GM19395 (cell line): ENCODE measurements around the gene ZNF513.
A peak's percentile ranks its signal among the peaks of the same experiment; 100 is the strongest.
"Not testable (repeated sequence)": the region's sequence is repeated elsewhere in the genome, so short reads cannot be mapped to it uniquely, and the experiment has no call there.

Source experiments
- ATAC-seq: cut with Tn5 transposase; IDR thresholded peaks from one replicate; pipeline ENCODE4 v1.9.1; 2021; ENCODE audit warnings: mild to moderate bottlenecking, moderate library complexity; ENCODE audit not compliant: unreplicated experiment

The ZNF513 gene, protein sequence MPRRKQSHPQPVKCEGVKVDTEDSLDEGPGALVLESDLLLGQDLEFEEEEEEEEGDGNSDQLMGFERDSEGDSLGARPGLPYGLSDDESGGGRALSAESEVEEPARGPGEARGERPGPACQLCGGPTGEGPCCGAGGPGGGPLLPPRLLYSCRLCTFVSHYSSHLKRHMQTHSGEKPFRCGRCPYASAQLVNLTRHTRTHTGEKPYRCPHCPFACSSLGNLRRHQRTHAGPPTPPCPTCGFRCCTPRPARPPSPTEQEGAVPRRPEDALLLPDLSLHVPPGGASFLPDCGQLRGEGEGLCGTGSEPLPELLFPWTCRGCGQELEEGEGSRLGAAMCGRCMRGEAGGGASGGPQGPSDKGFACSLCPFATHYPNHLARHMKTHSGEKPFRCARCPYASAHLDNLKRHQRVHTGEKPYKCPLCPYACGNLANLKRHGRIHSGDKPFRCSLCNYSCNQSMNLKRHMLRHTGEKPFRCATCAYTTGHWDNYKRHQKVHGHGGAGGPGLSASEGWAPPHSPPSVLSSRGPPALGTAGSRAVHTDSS

DNA sequence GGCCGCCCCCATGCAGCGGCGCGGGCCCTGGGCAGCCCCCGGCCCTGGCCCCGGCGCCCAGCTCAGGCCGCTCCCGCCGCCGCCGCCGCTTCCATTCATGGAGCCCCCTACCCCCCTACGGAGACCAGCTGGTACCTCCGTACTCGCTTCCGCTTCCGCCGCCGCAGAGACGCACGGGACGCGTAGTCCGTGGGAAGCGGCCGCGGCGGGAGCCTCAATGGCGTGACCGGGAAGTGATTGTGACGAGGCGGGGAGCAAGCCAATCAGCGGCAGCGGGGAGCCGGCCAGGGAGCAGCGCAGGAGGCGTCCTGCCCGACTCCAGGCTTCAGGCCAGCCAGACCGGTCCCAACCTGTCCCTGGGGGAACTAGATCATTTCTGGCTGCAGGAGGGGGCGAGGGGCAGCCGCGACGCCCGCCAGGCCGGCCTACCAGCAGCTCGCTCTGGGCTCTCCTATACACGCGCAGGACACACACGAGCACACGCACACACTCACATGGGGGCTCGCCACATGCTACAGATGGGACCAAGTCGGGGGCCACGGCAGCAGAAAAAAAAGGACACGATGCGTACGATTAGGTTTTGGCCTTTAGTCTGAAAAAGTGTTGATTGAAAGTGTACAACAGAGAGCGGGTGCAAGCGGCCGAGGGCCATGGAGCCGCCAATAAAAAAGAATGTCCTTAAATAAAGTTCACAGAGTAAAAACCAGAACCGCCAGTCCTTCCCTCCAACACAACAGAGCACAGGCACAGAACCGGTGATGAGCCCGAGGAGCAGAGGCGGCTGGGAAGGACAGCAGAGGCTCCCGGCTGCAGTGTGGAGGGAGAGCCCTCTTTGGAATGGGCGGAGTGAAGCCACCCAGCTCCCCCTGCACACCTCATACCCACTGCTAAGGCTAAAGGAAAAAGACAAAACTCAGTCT is at the start of gene ZNF513:
TSS of gene ZNF513 (minus strand) at position 109 of the 920 bp plus-strand sequence. CDS start 208 bp downstream, outside the sequence.
- peak; percentile 85 for ATAC-seq

DNA sequence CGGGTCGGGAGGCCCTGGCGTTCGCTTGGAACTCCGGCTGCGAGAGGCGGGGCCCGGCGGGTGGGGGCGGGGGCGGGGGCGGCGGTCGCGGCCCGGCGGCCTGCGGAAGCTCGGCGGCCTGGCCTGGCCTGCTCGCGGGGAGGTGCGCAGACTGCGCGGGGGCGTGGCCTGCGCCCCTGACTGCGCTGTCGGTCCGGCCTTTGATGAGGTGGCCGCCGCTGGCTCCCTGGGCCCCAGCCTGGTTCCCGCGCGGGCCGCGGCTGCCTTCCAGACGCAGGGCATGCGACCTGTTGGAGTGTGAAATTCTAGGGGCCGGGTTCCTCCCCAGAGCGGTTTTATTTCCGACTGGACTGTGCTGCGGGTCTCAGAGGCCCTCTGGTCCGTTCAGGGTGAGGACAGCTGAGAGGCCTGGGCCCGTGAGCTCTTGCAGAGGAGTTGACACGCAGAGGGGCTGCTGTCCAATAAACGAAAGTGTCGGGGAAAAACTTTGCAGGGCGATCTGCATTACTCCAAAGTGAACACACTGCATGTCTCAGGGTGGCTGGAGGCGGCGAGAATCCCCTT is 48.5 kb upstream of the ZNF513 start:
- peak; percentile 68 for ATAC-seq

DNA sequence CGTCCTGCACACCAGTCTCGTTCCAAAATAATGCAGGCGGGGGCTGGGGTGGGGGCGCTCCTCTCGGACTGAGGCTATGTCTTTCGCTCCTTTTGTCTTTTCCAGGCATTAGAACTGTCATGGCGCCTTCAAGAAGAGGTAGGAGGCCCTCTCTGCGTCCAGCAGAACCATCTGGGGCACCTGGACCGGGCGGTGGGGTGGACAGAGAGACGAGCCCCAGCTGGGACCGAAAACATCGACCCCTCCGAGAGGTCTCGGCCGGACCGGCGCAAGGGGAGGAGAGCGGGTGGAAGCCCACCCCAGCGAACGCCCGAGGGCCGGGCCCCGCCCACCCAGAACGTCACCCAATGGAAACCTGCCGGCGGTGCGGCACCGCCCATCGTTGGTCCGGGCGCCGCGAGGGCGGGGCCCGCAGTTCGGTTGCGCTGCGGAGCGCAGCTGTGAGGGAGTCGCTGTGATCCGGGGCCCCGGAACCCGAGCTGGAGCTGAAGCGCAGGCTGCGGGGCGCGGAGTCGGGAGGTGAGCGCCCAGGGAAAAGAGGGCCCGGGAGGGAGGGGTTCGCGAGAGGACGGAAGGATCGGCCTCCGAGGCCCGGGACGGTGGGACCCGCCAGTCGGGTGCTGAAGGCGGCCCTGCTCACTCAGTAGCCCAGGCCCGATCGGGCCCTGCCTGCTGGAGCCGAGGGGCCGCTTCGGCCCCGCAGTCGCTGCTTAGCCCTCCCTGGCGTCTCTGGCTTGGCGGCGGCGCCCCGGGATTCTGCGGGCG is 47.9 kb upstream of the ZNF513 start, which contains the start of gene NRBP1:
TSS of gene NRBP1 (plus strand) at position 419 of the 765 bp plus-strand sequence. CDS start 4,643 bp downstream, outside the sequence.
- ATAC-seq, result peak; percentile 85

DNA sequence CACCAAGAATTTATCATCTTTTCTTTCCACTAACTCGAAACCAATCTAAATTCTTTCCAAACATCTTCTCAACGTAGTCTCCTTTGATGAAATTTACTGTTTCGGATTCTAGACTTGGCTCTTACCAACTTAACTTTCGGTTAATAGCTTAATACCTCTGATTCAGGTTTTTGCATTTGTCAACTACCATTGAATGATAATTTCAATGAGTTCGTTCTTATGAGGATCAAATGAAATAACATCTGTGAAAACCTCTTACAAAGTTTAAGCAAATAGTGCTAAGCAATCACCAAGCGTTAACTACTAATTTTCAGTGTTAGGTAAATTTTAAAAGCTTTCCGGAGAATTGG is 47.3 kb upstream of the ZNF513 start:
- no peak for ATAC-seq

DNA sequence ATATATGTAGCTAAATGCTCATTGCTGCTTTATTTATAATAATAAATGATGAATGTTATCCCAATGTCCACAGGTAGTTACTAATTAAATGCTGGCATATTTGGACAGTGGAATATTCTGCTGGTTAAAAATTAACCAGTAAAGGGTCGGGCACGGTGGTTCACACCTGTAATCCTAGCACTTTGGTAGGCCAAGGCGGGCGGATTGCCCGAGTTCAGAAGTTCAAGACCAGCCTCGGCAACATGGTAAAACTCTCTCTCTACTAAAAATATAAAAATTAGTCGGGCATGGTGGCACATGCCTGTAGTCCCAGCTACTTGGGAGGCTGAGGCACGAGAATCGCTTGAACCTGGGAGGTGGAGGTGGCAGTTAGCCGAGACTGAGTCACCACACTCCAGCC is 44.5 kb upstream of the ZNF513 start:
- not testable (repeated sequence) for ATAC-seq

DNA sequence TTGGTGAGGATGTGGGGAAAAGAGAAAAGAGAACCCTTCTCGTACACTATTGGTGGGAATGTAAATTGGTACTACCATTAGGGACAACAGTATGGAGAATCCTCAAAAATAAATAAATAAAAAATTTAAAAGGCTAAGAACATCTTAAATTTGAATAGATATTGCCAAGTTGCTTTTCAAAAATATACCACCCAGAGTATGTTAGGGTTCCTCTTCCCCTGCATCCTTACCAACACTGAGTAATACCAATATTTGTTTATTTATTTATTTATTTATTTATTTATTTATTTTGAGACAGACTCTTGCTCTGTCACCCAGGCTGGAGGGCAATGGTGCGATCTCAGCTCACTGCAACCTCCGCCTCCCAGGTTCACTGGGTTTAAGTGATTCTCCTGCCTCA is 42.4 kb upstream of the ZNF513 start:
- no peak for ATAC-seq

DNA sequence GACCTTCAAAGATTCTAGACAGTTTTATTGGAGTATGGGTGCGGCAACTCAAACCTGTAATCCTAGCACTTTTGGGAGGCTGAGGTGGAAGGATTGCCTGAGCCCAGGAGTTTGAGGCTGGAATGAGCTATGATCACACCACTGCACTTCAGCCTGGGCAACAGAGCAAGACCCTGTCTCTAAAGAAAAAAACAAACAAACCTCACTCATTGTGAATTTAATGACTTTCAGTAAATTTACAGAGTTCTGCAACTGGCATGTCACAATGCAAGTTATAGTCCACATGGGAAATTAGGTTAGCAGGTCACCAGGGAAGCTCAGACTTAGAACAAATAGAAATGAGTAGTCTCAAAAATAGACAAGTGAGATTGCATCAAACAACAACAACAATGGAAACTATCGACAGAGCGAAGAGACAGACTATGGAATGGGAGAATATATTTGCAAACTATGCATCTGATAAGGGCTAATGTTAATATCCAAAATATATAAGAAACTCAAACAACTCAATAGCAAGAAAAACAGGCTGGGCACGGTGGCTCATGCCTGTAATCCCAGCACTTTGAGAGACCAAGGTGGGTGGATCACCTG is 41.2 kb upstream of the ZNF513 start:
- no peak for ATAC-seq

DNA sequence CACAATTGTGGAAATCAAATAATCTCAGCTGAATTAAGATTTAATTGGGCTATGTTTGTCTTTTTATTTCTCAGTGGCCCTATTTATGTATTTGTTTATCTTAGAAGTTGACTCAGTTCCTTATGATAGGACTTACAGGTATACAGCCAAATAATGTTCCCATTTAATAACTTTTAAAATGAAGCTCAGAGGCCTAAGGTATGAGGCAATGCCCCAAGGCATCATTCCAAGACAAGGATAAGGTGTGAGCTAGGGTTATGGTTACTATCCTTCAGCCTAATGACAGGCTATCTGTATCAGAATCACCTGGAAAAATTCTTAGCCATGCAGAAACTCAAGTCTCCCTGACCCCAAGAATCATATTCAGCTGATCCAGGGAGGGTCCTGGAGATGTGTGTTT is 40.5 kb upstream of the ZNF513 start:
- no peak for ATAC-seq

DNA sequence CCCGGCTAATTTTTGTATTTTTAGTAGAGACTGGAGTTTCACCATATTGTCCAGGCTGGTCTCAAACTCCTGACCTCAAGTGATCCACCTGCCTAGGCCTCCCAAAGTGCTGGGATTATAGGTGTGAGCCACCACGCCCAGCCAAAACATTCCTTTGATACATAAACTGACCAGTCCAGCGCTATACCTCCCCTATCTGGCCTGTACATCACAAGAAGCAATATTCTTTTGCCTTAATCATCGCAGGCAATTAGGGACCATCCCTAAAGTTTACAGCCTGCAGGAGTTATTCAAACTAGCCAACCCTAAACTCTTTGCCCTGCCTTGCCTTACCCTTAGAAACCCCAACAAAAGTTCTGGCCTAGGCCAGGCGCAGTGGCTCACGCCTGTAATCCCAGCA is 35.6 kb upstream of the ZNF513 start:
- no peak for ATAC-seq

DNA sequence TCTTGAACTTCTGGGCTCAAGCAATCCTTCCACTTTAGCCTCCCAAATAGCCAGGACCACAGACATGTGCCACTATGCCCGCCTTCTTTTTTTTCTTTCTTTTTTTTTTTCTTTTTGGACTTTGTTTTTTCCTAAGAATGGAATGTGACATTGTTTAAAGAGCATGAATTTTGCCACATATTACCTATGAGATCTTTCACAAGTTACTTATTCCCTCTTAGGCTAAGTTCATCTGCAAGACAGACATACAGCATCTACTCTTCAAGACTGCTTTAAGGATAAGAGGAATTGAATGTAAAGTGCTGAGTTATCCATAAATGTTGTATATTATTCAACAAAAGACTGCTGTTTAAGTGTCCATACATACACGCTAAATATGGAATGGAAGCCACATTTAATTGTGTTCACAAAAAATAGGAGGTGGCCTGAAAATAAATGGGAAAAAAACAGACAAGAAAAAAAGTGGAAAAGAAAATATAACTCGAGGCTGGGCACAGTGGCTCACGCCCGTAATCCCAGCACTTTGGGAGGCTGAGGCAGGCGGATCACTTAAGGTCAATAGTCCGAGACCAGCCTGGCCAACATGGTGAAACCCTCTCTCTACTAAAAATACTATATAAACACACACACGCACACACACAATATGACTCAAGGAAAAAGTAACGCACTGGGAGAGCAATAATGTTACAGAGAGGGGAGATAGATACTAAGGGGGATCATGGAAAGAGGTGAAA is 32.1 kb upstream of the ZNF513 start:
- ATAC-seq, result no peak

DNA sequence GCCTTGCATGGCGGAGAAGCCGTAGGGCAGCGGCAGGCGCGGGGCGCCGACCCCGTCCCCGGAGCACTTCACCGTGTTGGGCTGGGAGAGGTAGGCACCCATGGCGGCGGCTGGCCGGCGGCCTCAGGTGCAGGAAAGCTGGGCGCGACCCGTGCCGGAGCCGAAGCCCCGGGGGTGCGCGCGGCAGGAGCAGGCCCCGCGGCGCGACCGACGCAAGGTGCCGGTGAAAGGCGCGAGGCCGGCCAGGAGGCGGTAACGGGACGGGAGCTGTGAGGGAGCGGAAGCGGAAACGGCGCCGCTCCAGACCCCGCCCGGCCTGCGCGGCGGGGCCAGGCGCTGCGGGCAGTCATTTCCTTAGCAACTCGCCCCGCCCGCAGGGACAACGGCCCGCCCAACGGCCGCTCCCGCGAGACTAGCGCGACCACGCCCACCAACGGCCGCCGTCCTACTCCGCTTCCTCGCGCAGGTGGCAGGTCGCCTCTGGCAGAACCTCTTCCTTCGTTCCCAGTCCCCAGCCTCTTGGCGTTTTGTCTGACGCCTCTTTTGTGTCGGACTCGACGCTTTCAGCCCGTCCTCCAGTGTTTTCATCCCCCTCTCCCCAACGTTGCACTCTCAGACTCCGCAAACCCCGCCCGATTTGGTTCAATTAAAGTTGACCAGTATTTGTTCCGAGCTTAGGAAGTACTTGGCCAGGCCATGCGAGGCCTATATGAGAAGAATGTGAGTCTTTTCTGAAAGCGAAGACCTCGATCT is 29.0 kb upstream of the ZNF513 start, which contains the start of gene PPM1G:
TSS of gene PPM1G (minus strand) at position 271 of the 753 bp plus-strand sequence. CDS start at position 102, 169 bp downstream.
- ATAC-seq, result peak; percentile 85

DNA sequence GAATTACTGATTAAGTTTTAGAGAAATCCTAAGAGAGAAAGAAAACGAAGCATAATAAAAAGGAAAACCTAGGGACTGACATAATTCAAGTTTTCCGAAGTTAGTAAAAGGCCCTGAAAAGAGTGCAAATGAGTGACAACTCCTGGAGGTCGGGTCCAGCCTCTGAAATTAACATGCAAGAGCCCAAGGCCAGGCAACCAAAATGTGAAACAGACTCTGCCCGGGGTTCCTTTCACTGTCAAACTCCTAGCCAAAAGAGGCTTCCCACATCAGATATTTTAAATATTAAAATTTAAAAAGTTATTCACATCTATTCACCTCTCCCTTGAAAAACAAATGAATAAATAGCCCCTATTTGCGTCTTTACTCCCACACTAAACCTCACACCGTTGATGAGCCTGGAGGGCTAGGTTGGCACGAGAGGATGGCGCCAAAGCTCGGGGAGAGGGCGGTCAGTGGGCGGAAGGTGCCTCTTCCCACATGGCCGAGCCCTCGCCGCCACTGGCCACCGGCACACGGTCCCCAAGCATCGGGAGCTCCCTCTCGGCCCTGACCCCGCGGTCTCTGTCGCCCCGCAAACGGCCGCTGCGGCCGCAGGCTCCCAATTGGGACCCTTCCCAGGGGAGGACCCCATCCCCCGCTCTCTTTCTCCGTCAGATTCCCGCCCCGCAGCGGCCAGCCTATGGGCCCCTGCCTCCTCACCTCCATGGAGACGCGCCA is 28.2 kb upstream of the ZNF513 start:
- ATAC-seq, result peak; percentile 41

DNA sequence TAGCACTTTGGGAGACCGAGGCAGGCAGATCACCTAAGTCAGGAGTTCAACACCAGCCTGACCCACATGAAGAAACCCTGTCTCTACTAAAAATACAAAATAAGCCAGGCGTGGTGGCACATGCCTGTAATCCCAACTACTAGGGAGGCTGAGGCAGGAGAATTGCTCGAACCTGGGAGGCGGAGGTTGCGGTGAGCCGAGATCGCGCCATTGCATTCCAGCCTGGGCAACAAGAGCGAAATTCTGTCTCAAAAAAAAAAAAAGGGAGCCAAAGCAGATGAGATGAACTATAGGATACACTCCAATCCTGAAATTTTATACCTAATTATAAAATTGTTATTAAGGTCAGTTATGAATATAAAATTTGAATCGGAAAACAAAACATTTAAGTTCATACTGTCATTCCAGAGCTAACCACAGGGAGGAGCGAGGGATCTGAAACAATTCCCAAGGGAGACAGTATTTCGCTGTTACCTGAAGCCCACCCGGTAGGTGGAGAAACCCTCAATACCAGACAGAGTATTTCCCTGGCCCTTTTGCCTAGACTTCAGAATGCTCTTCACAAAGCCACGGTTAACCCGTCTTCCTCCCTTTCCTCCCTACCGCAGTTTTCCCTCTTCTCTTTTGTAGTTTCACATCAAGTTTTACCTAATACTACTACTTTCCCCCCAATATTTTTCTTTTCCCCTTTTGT is 27.4 kb upstream of the ZNF513 start:
- no peak for ATAC-seq

DNA sequence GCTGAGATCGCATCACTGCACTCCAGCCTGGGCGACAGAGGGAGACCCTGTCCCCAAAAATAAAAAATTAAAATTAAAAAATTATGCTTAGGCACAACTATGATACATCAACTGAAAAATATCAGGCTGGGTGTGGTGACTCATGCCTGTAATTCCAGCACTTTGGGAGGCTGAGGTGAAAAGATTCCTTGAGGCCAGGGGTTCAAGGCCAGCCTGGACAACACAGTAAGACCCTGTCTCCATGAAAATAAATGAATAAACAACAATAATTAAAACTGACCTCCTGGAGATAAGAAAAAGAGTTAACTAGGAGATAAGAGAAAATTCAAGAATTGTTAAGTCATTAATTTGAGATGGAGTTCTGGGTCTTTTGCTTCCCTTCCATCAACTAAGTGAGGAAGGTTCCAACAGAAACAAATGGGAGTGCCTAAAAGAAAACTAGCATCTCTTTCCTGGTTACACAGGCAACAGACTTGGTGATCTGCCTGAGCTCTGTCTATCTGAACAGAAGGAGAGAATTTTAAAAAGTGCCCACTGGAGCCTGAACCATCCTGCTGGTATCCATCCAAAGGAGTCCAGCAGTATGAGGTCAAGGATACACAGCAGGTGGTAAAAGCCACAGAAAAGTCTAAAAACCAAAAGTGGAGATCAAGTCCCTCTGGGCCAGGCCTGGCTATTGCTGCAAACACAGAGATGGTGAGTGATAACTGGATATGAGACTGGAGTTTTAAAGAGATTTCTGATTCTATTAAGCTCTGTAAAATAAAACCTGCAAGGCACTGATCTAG is 20.0 kb upstream of the ZNF513 start:
- ATAC-seq, result no peak

DNA sequence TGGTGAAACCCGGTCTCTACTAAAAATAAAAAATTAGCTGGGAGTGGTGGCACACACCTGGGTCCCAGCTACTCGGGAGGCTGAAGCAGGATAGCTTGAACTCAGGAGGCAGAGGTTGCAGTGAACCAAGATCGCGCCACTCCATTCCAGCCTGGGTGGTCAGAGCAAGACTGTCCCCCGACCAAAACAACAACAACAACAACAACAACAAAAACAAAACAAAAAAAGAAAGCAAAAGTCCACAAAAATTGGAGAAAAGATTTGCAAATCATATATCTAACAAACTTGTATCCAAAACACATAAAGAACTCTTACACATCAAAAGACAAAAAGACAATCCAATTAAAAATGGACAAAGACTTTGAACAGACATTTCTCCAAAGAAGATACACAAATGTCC is 18.4 kb upstream of the ZNF513 start:
- ATAC-seq, result no peak

DNA sequence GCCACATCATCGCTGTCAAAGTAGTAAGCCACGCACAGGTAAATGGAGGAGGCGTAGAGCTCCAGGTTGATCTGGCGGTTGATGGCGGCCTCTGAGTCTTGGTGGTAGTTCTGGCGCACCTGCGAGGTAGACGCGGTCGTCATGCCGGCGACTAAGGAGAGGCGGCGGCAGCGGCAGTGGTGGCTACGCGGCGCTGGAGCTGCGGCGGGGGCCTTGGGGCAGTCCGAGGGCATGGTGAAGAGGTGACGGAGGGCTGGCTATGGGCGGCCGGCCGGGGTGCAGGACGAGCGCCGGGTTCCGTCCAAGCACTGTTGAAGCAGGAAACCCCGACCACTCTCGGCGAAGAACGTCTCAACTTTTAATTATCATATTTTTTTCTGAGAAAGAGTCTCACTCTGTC is 12.7 kb upstream of the ZNF513 start:
- no peak for ATAC-seq
